GM18502 (cell line): ENCODE data around the gene SAA2.
A peak's percentile ranks its signal among the peaks of the same experiment; 100 is the strongest.

Experiments used
- ATAC-seq: cut with Tn5 transposase; IDR thresholded peaks from one replicate; pipeline ENCODE4 v1.9.1; 2021; ENCODE audit warnings: mild to moderate bottlenecking; ENCODE audit not compliant: unreplicated experiment, poor library complexity

SAA2 gene

DNA sequence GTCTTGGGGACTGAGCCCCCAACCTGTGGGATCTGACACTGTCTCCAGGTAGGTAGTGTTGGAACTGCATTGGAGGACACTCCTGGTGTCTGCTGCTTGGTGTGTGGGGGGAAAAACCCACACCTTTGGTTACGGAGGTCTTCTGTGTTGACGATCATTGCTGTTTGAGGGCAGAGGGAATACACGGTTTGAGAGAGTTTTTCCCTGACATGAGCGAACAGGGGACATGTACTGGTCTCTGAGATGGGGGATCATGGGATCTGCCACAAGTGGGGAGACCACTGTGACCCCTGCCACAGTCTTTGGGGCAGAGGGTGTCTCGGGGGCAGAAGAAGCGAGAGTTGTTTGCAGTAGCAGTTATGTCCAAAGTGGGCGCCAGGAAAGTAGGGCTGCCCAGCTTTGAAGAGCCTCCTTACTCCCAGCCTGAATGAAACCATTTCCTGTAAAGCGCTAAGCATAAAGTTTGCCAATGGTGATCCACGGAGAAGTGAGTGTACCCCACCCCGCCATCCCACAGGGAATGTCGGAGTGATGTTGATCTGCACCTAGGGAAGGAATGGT, 5.4 kb upstream of the SAA2 start:
- ATAC-seq = no peak

DNA sequence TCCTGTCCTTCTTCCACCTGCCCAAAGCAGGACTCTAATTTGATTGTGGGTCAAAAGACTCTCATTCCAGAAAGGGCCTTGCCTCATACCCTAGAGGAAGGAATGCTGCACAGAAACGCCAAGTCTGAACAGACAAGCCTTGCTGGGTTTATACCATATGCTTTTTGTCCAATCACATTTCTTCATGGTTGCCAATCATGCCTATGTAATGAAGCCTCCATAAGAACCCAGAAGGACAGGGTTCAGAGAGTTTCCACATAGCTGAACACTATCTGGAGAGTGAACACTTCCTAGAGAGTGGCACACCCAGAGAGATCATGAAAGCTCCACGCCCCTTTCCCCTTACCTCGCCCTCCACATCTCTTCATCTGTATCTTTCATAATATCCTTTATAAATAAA, 4.8 kb upstream of the SAA2 start:
- no peak for ATAC-seq

GRCh38 chr11:18247191-18247581, 1.3 kb downstream of the SAA2 start:
- peak; percentile 11 for ATAC-seq

DNA sequence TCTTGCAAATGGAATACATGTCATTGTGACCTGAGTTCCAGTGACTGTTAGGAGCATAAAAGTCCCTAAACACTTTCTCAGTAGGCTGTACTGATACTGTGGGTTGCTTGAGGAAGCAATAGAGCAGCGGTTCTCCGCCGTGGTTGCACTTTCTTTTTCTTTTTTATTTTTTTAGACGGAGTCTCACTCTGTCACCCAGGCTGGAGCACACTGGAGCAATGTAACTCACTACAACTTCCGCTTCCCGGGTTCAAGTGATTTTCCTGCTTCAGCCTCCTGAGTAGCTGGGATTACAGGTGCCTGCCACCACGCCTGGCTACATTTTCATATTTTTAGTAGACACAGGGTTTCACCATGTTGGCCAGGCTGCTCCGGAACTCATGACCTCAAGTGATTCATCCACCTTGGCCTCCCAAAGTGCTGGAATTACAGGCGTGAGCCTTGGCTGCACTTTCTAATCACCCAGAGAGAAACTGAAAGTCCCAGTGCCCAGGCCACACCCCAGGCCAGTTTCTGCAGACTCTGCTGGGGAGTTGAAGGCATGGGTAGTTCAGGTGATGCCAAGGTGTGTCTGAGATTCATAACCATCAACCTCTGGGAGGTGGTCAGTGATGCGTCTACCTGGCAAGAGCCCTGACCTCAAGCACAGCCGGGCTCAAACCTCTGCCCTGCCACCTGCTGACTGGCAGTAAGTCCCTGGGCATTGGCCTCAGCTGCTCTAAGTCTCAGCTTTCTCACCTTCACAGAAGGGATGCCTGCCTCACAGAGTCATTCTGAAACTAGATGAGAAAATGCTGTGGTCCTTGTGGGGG, 1.9 kb downstream of the SAA2 start:
- peak; percentile 84 for ATAC-seq

- no peak for ATAC-seq
Measured at GRCh38 chr11:18245396-18245795, 3.1 kb downstream of the SAA2 start.

DNA sequence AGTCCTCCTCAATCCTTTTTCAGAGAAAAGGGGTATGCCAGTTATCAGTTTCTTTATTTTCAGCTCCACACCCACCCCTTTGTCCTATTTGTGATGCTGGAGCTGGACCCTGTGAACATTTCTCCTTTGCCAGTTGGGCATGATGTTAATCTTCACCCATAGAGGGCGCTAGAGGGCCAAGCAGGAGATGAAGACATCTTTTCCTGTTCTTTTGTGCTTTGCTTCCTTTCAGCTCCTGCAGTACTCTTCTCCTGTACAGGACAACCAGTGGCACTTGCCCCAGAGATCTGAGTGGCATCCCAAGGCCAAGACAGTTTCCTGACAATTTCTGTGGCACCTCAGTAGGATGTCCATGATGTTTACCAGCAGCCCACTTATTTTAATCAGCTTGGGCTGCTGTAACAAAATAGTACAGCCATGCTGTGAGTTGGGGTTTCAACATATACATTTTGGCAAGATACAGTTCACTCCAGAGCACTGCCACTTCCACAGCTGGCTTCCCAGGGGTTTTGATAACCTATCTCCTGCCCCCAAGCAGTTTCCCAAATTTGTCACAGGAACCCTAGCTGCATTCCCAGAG, 4.6 kb downstream of the SAA2 start:
- no peak for ATAC-seq

- no peak for ATAC-seq
Measured at GRCh38 chr11:18239655-18240054, 8.8 kb downstream of the SAA2 start.

GRCh38 chr11:18236664-18237356, 11.7 kb downstream of the SAA2 start, which contains the start of gene SAA4:
TSS of gene SAA4 (minus strand) at chr11:18236802. CDS start at chr11:18235926, 876 bp downstream.
- ATAC-seq = no peak

- no peak for ATAC-seq
Measured at GRCh38 chr11:18235394-18236334, 12.8 kb downstream of the SAA2 start.

GRCh38 chr11:18233912-18234311, 14.6 kb downstream of the SAA2 start:
- no peak for ATAC-seq

- no peak for ATAC-seq
Measured at GRCh38 chr11:18230859-18231258, 17.6 kb downstream of the SAA2 start.

DNA sequence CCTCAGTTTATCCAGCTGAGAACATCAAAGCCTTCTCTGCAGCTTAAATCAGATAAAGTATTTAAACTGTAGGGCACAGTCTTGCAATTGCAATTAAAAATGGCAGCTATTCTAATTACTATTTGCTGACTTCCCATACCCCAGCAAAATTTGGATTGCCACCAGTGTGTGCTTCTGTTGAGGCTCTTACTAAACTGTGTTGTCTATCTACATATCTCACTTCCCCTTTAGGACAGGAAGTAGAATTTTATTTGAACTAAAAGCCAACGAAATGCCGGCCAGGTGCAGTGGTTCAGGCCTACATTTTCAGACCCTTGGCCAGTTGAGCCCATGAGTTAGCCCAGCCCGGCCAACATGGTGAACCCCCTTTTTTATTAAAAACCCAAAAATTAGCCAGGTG, 19.0 kb downstream of the SAA2 start:
- peak; percentile 94 for ATAC-seq

- ATAC-seq = no peak
Measured at GRCh38 chr11:18225913-18226312, 22.6 kb downstream of the SAA2 start.

- ATAC-seq = no peak
Measured at GRCh38 chr11:18223591-18224387, 24.7 kb downstream of the SAA2 start.

DNA sequence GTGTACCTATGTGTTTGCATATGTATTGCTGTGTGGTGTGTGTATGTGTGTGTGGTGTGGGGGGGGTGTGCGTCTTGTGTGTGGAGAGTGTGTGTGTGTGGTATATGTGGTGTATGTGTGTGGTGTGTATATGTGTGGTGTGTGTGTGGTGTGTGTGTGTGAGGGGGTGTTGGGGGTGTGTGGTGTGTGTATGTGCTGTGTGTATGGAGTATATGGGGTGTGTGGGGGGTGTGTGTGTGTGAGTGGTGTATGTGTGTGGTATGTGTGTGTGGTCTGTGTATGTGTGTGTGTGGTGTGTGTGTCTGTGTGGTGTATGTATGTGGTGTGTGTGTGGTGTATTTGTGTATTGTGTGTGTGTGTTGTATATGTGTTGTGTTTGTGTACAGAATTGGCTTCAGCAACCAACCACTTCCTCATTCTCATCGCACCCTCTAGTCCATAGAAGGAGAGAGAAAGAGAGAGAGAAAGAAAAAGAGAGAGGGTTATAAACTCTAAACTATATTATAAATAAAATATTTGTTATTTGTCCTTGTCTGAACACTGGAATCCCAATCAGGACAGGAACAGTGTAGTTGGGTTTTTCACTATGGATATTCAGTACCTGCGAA, 25.6 kb downstream of the SAA2 start:
- no peak for ATAC-seq

DNA sequence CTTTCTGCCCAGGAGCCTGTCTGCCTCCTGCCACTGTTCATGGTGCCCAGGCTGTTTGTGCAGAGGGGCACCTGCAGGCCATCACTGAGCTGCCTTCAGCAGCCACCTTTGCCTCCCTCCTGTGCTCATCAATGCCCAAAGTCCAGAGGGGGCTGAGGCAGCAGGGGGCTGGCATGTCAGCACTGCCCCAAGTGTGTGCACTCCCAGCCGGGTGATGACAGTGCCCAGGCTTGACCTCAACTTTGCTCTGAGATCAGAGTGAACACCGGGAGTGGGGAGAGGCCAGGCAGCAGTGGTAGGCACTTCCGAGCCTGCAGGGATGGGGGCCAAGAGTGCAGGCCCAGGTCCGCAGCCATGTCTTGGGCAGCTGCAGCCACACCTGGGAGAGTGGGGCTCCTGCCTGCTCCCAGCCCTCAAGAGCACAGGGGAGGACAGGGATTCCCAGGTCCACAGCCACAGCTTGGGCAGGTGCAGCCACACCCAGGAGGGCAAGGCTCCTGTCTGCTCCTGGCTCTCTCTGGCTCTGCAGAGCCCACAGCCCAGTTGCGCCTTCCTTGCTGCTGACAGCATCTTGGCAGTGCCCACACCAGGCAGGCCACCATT, 27.1 kb downstream of the SAA2 start:
- no peak for ATAC-seq

DNA sequence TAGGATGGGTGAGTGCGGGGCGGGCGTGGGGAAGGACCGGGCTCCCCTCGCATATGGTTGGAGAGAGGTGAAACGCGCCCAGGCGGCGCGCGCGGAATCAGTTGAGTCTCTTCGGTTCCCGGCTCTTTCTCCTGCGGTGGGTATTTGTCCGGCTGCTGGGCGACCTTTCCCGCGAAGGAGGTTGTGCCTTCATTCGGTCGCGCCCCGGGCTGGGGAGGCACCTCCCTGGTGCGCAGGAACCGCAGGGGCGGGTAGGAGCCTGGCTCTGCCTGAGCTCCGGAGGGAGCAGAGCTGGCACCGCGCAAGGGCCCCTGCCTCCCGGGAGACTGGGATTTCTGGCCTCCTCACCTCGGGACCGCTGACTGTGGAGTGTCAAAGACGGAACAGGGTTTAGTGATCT, 39.4 kb downstream of the SAA2 start:
- ATAC-seq = no peak

- ATAC-seq = no peak
Measured at GRCh38 chr11:18204771-18205170, 43.7 kb downstream of the SAA2 start.
